Psoas muscle (tissue), 8 donors: ENCODE measurements around the gene IL1RAPL1. TPM values are rescaled to one million over a fixed set of nuclear protein-coding genes. Genes with fewer than 3 reads are reported as not detected.

ENCODE experiments used
- ATAC-seq, 4 donors: fragments of 200-7000 bp; cut with Tn5 transposase; one replicate each; pipeline ENCODE4 v1.9.1; 2020; ENCODE audit warnings: moderate library complexity in 3 of 4, mild to moderate bottlenecking in 2 of 4
- DNase-seq, 2 donors: peaks; one replicate each; pipeline ENCODE4 v3.0.0-alpha.2; 2020
- H3K27ac ChIP-seq: fragments of 200-600 bp; one replicate; pipeline ENCODE4 v1.8.0; 2022
- H3K27me3 ChIP-seq, 3 donors: fragments of 200-600 bp in 1 of 3; one replicate each; pipeline versions ENCODE4 v1.6.1 to v1.8.0; 2013 to 2022; ENCODE audit warnings: low read length in 2 of 3, mild to moderate bottlenecking in 2 of 3, moderate library complexity in 1 of 3; ENCODE audit not compliant: insufficient read depth in 3 of 3
- H3K36me3 ChIP-seq, 2 donors: fragments of 200-600 bp in 1 of 2; one replicate each; pipeline versions ENCODE4 v1.6.1 to v1.8.0; 2013 to 2022; ENCODE audit warnings: low read depth in 1 of 2, mild to moderate bottlenecking in 1 of 2, moderate library complexity in 1 of 2; ENCODE audit not compliant: insufficient read depth in 1 of 2
- H3K4me1 ChIP-seq: fragments of 200-600 bp; one replicate; pipeline ENCODE4 v1.8.0; 2022
- H3K4me3 ChIP-seq: fragments of 200-600 bp; one replicate; pipeline ENCODE4 v1.8.0; 2022; ENCODE audit warnings: mild to moderate bottlenecking
- H3K9me3 ChIP-seq: fragments of 200-600 bp; one replicate; pipeline ENCODE4 v1.8.0; 2022
- CTCF ChIP-seq: fragments of 200-600 bp; IDR thresholded peaks from one replicate; pipeline ENCODE4 v1.8.0; 2022; ENCODE audit warnings: antibody characterized with exemption
- WGBS, 3 donors: extraction: QIAGEN DNeasy Blood & Tissue Kit; methylation state at CpG; one replicate each; pipeline versions ENCODE4 v1.1.6 to v1.1.7; 2013; 5-methylcytosine and 5-hydroxymethylcytosine counted together
- intact Hi-C, 2 donors: fragments of 100-400 bp; cut with DNase I; formaldehyde crosslinking; loops; one replicate each; pipeline versions ENCODE4 v1.11.0 to v1.14.2; 2022
- polyA plus RNA-seq, 3 donors: library from polyadenylated mRNA; stranded (reverse); fragments of 200-250 nt; gene quantifications; one replicate each; pipeline ENCODE4 v1.2.3, GENCODE V29; 2013
- total RNA-seq, 4 donors: library from RNA; stranded (reverse); fragmentation: NEBNext Ultra II Directional in 2 of 4; extraction: Animal tissue kit (Norgen Biotek cat#: 25700) in 2 of 4; gene quantifications; one replicate each; pipeline versions ENCODE4 v1.2.1 to v1.2.4, GENCODE V29; 2021 to 2023
- donor health status: healthy with polysubstance abuse.
- donor health status: DM: no; HTN: no; CAD: no; lungs with moderate emphysema.
- donor health status: Bipolar disorder and iron deficiency.
- donor health status: healthy.
- donor health status: DM: yes; HTN: yes; CAD: no.
- donor health status: DM: no; HTN: no; CAD: no.
- donor health status: DM: no; HTN: no; CAD: no.
- donor health status: DM: yes; HTN: yes; CAD: no.

Gene IL1RAPL1
- total and polyA plus RNA-seq, 7 donors: 0.04 to 0.50 (median 0.19) TPM; not detected in 1

GRCh38 chrX:29254515-29254914, 667.3 kb downstream of the IL1RAPL1 start:
- Histone ChIP-seq H3K4me1 (no peaks in the 10 kb centered on the region), H3K27me3 (no peaks in the 10 kb centered on the region), H3K4me3 (no peak overlapping the region), H3K27ac (no peak overlapping the region), H3K9me3 (no peaks in the 10 kb centered on the region), H3K36me3 (no peaks in the 10 kb centered on the region)
- DNase-seq: no peak
- TF ChIP-seq CTCF: no peak
- intact Hi-C loops: no loop called here
- WGBS, 3 donors: 17 to 63% (median 51%) methylated on average over 1 of the region's 1 CpG
- no peak for ATAC-seq

GRCh38 chrX:29257521-29257920, 670.3 kb downstream of the IL1RAPL1 start:
- H3K36me3 ChIP-seq: no peaks in the 10 kb centered on the region
- no peak for ATAC-seq
- no peak for TF ChIP-seq CTCF
- no peak overlapping the region for H3K27ac ChIP-seq
- H3K27me3 ChIP-seq: no peaks in the 10 kb centered on the region
- 17 to 31% (median 18%) methylated on average over 3 of the region's 3 CpGs for WGBS, 3 donors
- intact Hi-C loops: no loop called here
- H3K9me3 ChIP-seq: no peaks in the 10 kb centered on the region
- H3K4me3 ChIP-seq: no peak overlapping the region
- no peak for DNase-seq
- no peaks in the 10 kb centered on the region for H3K4me1 ChIP-seq

- intact Hi-C loops: no loop called here
- no peak for ATAC-seq
- no peak for TF ChIP-seq CTCF
- Histone ChIP-seq H3K9me3 (peaks cover 4% of the 10 kb centered on the region), H3K4me3 (no peak overlapping the region), H3K4me1 (no peaks in the 10 kb centered on the region), H3K27me3 (peaks cover 0 to 2% (median 0%) of the 10 kb centered on the region in 3 donors), H3K36me3 (no peaks in the 10 kb centered on the region), H3K27ac (no peak overlapping the region)
- DNase-seq: no peak
Measured at GRCh38 chrX:29269390-29269789, 682.1 kb downstream of the IL1RAPL1 start.

- Histone ChIP-seq H3K4me3 (no peak overlapping the region), H3K27ac (no peak overlapping the region), H3K36me3 (no peaks in the 10 kb centered on the region), H3K4me1 (no peaks in the 10 kb centered on the region), H3K9me3 (peaks cover 4% of the 10 kb centered on the region), H3K27me3 (peaks cover 0 to 2% (median 0%) of the 10 kb centered on the region in 3 donors)
- WGBS, 3 donors: 43 to 76% (median 74%) methylated on average over 3 of the region's 3 CpGs
- intact Hi-C loops: no loop called here
- no peak for DNase-seq
- TF ChIP-seq CTCF: no peak
- no peak for ATAC-seq
Measured at GRCh38 chrX:29274517-29274916, 687.3 kb downstream of the IL1RAPL1 start.

- ATAC-seq (no peak), DNase-seq (no peak)
- Histone ChIP-seq H3K27me3 (peaks cover 0 to 2% (median 0%) of the 10 kb centered on the region in 3 donors), H3K36me3 (no peaks in the 10 kb centered on the region), H3K4me3 (no peak overlapping the region), H3K27ac (no peak overlapping the region), H3K4me1 (no peaks in the 10 kb centered on the region), H3K9me3 (peaks cover 4% of the 10 kb centered on the region)
- no peak for TF ChIP-seq CTCF
- intact Hi-C loops: no loop called here
Measured at GRCh38 chrX:29275928-29276327, 688.7 kb downstream of the IL1RAPL1 start.
